Duodenal mucosa (tissue), 2 donors: ENCODE results near the gene TBC1D4.

Experiments used
- H3K27ac ChIP-seq: one replicate; pipeline ENCODE4 v1.7.0; 2013; ENCODE audit warnings: low read depth, low read length
- H3K27me3 ChIP-seq, 2 donors: one replicate each; pipeline ENCODE4 v1.7.0; 2013; ENCODE audit warnings: low read length in 2 of 2, control low read depth in 1 of 2; ENCODE audit not compliant: insufficient read depth in 2 of 2, control insufficient read depth in 1 of 2
- H3K36me3 ChIP-seq, 2 donors: one replicate each; pipeline ENCODE4 v1.7.0; 2013; ENCODE audit warnings: low read length in 2 of 2, control low read depth in 1 of 2; ENCODE audit not compliant: insufficient read depth in 2 of 2, control insufficient read depth in 1 of 2
- H3K4me1 ChIP-seq, 2 donors: one replicate each; pipeline ENCODE4 v1.7.0; 2013; ENCODE audit warnings: low read length in 2 of 2, control low read depth in 1 of 2; ENCODE audit not compliant: insufficient read depth in 2 of 2, control insufficient read depth in 1 of 2
- H3K4me3 ChIP-seq, 2 donors: one replicate each; pipeline ENCODE4 v1.7.0; 2013; ENCODE audit warnings: low read length in 2 of 2, low read depth in 1 of 2
- H3K9ac ChIP-seq, 2 donors: one replicate each; pipeline ENCODE4 v1.7.0; 2013; ENCODE audit warnings: low read length in 2 of 2, low read depth in 1 of 2
- H3K9me3 ChIP-seq, 2 donors: one replicate each; pipeline ENCODE4 v1.7.0; 2013; ENCODE audit warnings: low read length in 2 of 2, control low read depth in 1 of 2; ENCODE audit not compliant: control insufficient read depth in 1 of 2

The TBC1D4 gene

GRCh38 chr13:75375329-75375728, 106.6 kb downstream of the TBC1D4 start:
- Histone ChIP-seq H3K4me3 (no peak overlapping the region), H3K27me3 (no peaks in the 10 kb centered on the region), H3K9ac (no peak overlapping the region), H3K27ac (no peak overlapping the region), H3K4me1 (no peaks in the 10 kb centered on the region), H3K9me3 (no peaks in the 10 kb centered on the region), H3K36me3 (no peaks in the 10 kb centered on the region)

- H3K27me3 ChIP-seq, result no peaks in the 10 kb centered on the region
- no peaks in the 10 kb centered on the region for H3K36me3 ChIP-seq
- H3K27ac ChIP-seq, result no peak overlapping the region
Measured at GRCh38 chr13:75373988-75374387, 108.0 kb downstream of the TBC1D4 start.

GRCh38 chr13:75372923-75373841, 108.8 kb downstream of the TBC1D4 start:
- Histone ChIP-seq H3K36me3 (no peaks in the 10 kb centered on the region), H3K27ac (no peak overlapping the region), H3K9me3 (no peaks in the 10 kb centered on the region), H3K9ac (no peak overlapping the region), H3K27me3 (no peaks in the 10 kb centered on the region), H3K4me1 (peaks cover 0 to 4% of the 10 kb centered on the region in 2 donors), H3K4me3 (no peak overlapping the region)

More at GRCh38 chr13:75373988-75374387, 108.0 kb downstream of the TBC1D4 start:
- Histone ChIP-seq H3K4me3 (no peak overlapping the region), H3K4me1 (no peaks in the 10 kb centered on the region), H3K9me3 (no peaks in the 10 kb centered on the region), H3K9ac (no peak overlapping the region)

- no peak overlapping the region for H3K9ac ChIP-seq
- H3K27ac ChIP-seq, result no peak overlapping the region
- no peaks in the 10 kb centered on the region for H3K36me3 ChIP-seq
- H3K4me3 ChIP-seq, result no peak overlapping the region
- H3K4me1 ChIP-seq, result peaks cover 0 to 5% of the 10 kb centered on the region in 2 donors
- no peaks in the 10 kb centered on the region for H3K27me3 ChIP-seq
- H3K9me3 ChIP-seq, result no peaks in the 10 kb centered on the region
Measured at GRCh38 chr13:75372517-75372916, 109.5 kb downstream of the TBC1D4 start.

- no peaks in the 10 kb centered on the region for H3K36me3 ChIP-seq
- peaks cover 0 to 11% of the 10 kb centered on the region in 2 donors for H3K4me1 ChIP-seq
- H3K9ac ChIP-seq, result no peak overlapping the region
- no peak overlapping the region for H3K4me3 ChIP-seq
- H3K27ac ChIP-seq, result no peak overlapping the region
- H3K9me3 ChIP-seq, result no peaks in the 10 kb centered on the region
- H3K27me3 ChIP-seq, result no peaks in the 10 kb centered on the region
Measured at GRCh38 chr13:75371203-75371602, 110.8 kb downstream of the TBC1D4 start.

GRCh38 chr13:75370774-75371173, 111.2 kb downstream of the TBC1D4 start:
- Histone ChIP-seq H3K9me3 (no peaks in the 10 kb centered on the region), H3K9ac (no peak overlapping the region), H3K36me3 (no peaks in the 10 kb centered on the region), H3K27ac (no peak overlapping the region), H3K4me1 (peaks cover 0 to 14% of the 10 kb centered on the region in 2 donors), H3K27me3 (no peaks in the 10 kb centered on the region), H3K4me3 (no peak overlapping the region)

- Histone ChIP-seq H3K4me1 (peaks cover 0 to 14% of the 10 kb centered on the region in 2 donors), H3K27ac (no peak overlapping the region), H3K9me3 (no peaks in the 10 kb centered on the region), H3K4me3 (no peak overlapping the region), H3K9ac (no peak overlapping the region), H3K36me3 (no peaks in the 10 kb centered on the region), H3K27me3 (no peaks in the 10 kb centered on the region)
Measured at GRCh38 chr13:75369981-75370380, 112.0 kb downstream of the TBC1D4 start.

- Histone ChIP-seq H3K27me3 (no peaks in the 10 kb centered on the region), H3K36me3 (no peaks in the 10 kb centered on the region), H3K9me3 (no peaks in the 10 kb centered on the region), H3K27ac (no peak overlapping the region), H3K9ac (no peak overlapping the region), H3K4me3 (no peak overlapping the region), H3K4me1 (peaks cover 0 to 14% of the 10 kb centered on the region in 2 donors)
Measured at GRCh38 chr13:75368167-75368566, 113.8 kb downstream of the TBC1D4 start.

- Histone ChIP-seq H3K27ac (no peak overlapping the region), H3K4me3 (no peak overlapping the region), H3K9ac (no peak overlapping the region), H3K27me3 (no peaks in the 10 kb centered on the region), H3K4me1 (peaks cover 0 to 14% of the 10 kb centered on the region in 2 donors), H3K9me3 (no peaks in the 10 kb centered on the region), H3K36me3 (no peaks in the 10 kb centered on the region)
Measured at GRCh38 chr13:75366380-75367280, 115.3 kb downstream of the TBC1D4 start.

GRCh38 chr13:75365724-75366173, 116.2 kb downstream of the TBC1D4 start:
- H3K27me3 ChIP-seq, result no peaks in the 10 kb centered on the region
- H3K27ac ChIP-seq, result no peak overlapping the region
- peaks cover 0 to 14% of the 10 kb centered on the region in 2 donors for H3K4me1 ChIP-seq
- no peaks in the 10 kb centered on the region for H3K9me3 ChIP-seq
- H3K36me3 ChIP-seq, result no peaks in the 10 kb centered on the region
- no peak overlapping the region for H3K9ac ChIP-seq
- H3K4me3 ChIP-seq, result no peak overlapping the region
